Psoas muscle (tissue), 8 donors: ENCODE results near the gene USP5. TPM values are rescaled to one million over a fixed set of nuclear protein-coding genes. Genes with fewer than 3 reads are reported as not detected.

Experiments
- ATAC-seq, 4 donors: fragments of 200-7000 bp; cut with Tn5 transposase; one replicate each; pipeline ENCODE4 v1.9.1; 2020; ENCODE audit warnings: moderate library complexity in 3 of 4, mild to moderate bottlenecking in 2 of 4
- DNase-seq, 2 donors: peaks; one replicate each; pipeline ENCODE4 v3.0.0-alpha.2; 2020
- H3K27ac ChIP-seq: fragments of 200-600 bp; one replicate; pipeline ENCODE4 v1.8.0; 2022
- H3K27me3 ChIP-seq, 3 donors: fragments of 200-600 bp in 1 of 3; one replicate each; pipeline versions ENCODE4 v1.6.1 to v1.8.0; 2013 to 2022; ENCODE audit warnings: low read length in 2 of 3, mild to moderate bottlenecking in 2 of 3, moderate library complexity in 1 of 3; ENCODE audit not compliant: insufficient read depth in 3 of 3
- H3K36me3 ChIP-seq, 2 donors: fragments of 200-600 bp in 1 of 2; one replicate each; pipeline versions ENCODE4 v1.6.1 to v1.8.0; 2013 to 2022; ENCODE audit warnings: low read depth in 1 of 2, mild to moderate bottlenecking in 1 of 2, moderate library complexity in 1 of 2; ENCODE audit not compliant: insufficient read depth in 1 of 2
- H3K4me1 ChIP-seq: fragments of 200-600 bp; one replicate; pipeline ENCODE4 v1.8.0; 2022
- H3K4me3 ChIP-seq: fragments of 200-600 bp; one replicate; pipeline ENCODE4 v1.8.0; 2022; ENCODE audit warnings: mild to moderate bottlenecking
- H3K9me3 ChIP-seq: fragments of 200-600 bp; one replicate; pipeline ENCODE4 v1.8.0; 2022
- CTCF ChIP-seq: fragments of 200-600 bp; IDR thresholded peaks from one replicate; pipeline ENCODE4 v1.8.0; 2022; ENCODE audit warnings: antibody characterized with exemption
- WGBS, 3 donors: extraction: QIAGEN DNeasy Blood & Tissue Kit; methylation state at CpG; one replicate each; pipeline versions ENCODE4 v1.1.6 to v1.1.7; 2013; 5-methylcytosine and 5-hydroxymethylcytosine counted together
- intact Hi-C, 2 donors: fragments of 100-400 bp; cut with DNase I; formaldehyde crosslinking; loops; one replicate each; pipeline versions ENCODE4 v1.11.0 to v1.14.2; 2022
- polyA plus RNA-seq, 3 donors: library from polyadenylated mRNA; stranded (reverse); fragments of 200-250 nt; gene quantifications; one replicate each; pipeline ENCODE4 v1.2.3, GENCODE V29; 2013
- total RNA-seq, 4 donors: library from RNA; stranded (reverse); fragmentation: NEBNext Ultra II Directional in 2 of 4; extraction: Animal tissue kit (Norgen Biotek cat#: 25700) in 2 of 4; gene quantifications; one replicate each; pipeline versions ENCODE4 v1.2.1 to v1.2.4, GENCODE V29; 2021 to 2023
- donor health status: healthy with polysubstance abuse.
- donor health status: DM: no; HTN: no; CAD: no; lungs with moderate emphysema.
- donor health status: Bipolar disorder and iron deficiency.
- donor health status: healthy.
- donor health status: DM: yes; HTN: yes; CAD: no.
- donor health status: DM: no; HTN: no; CAD: no.
- donor health status: DM: no; HTN: no; CAD: no.
- donor health status: DM: yes; HTN: yes; CAD: no.

The USP5 gene
- total and polyA plus RNA-seq, 7 donors = 43.1 to 127 (median 98.1) TPM

GRCh38 chr12:6894321-6894720, 42.4 kb downstream of the USP5 start:
- ATAC-seq = no peak
- H3K27me3 ChIP-seq = no peaks in the 10 kb centered on the region
- no peaks in the 10 kb centered on the region for H3K36me3 ChIP-seq
- intact Hi-C loops = no loop called here
- no peaks in the 10 kb centered on the region for H3K9me3 ChIP-seq
- no peak overlapping the region for H3K4me3 ChIP-seq
- no peak overlapping the region for H3K27ac ChIP-seq
- TF ChIP-seq CTCF = no peak
- WGBS, 3 donors = 87 to 93% (median 87%) methylated on average over 3 of the region's 3 CpGs
- no peaks in the 10 kb centered on the region for H3K4me1 ChIP-seq
- DNase-seq = no peak

- H3K36me3 ChIP-seq = no peaks in the 10 kb centered on the region
- no peaks in the 10 kb centered on the region for H3K27me3 ChIP-seq
- H3K9me3 ChIP-seq = no peaks in the 10 kb centered on the region
- H3K4me3 ChIP-seq = no peak overlapping the region
- H3K4me1 ChIP-seq = no peaks in the 10 kb centered on the region
- no peak for TF ChIP-seq CTCF
- DNase-seq (no peak), ATAC-seq (no peak)
- H3K27ac ChIP-seq = no peak overlapping the region
- intact Hi-C loops = loop anchor here in 1 of 2 donors (5.0 kb wide), 1 partner anchor 375 kb away; no protein-coding TSS in a partner anchor
- WGBS, 3 donors = 51 to 62% (median 59%) methylated on average over 6 of the region's 6 CpGs
These were observed 45.0 kb downstream of the USP5 start for GRCh38 chr12:6896846-6897435.

- no peak for DNase-seq
- WGBS, 3 donors = 69 to 79% (median 72%) methylated on average over 5 of the region's 5 CpGs
- no peak overlapping the region for H3K27ac ChIP-seq
- no peaks in the 10 kb centered on the region for H3K36me3 ChIP-seq
- no peak overlapping the region for H3K4me3 ChIP-seq
- no peak for ATAC-seq
- no peaks in the 10 kb centered on the region for H3K27me3 ChIP-seq
- intact Hi-C loops = loop anchor here in 1 of 2 donors (5.0 kb wide), 1 partner anchor 373 kb away; no protein-coding TSS in a partner anchor
- H3K4me1 ChIP-seq = peaks cover 5% of the 10 kb centered on the region
- no peaks in the 10 kb centered on the region for H3K9me3 ChIP-seq
- TF ChIP-seq CTCF = no peak
These were observed 47.5 kb downstream of the USP5 start for GRCh38 chr12:6899427-6899826.

- Histone ChIP-seq H3K27ac (no peak overlapping the region), H3K27me3 (no peaks in the 10 kb centered on the region), H3K4me1 (peaks cover 5% of the 10 kb centered on the region), H3K4me3 (no peak overlapping the region), H3K36me3 (no peaks in the 10 kb centered on the region), H3K9me3 (no peaks in the 10 kb centered on the region)
- no peak for TF ChIP-seq CTCF
- DNase-seq (no peak), ATAC-seq (no peak)
- WGBS, 3 donors = 47 to 62% (median 58%) methylated on average over 10 of the region's 10 CpGs
- intact Hi-C loops = loop anchor here in 1 of 2 donors (5.0 kb wide), 1 partner anchor 372 kb away; no protein-coding TSS in a partner anchor
These were observed 48.0 kb downstream of the USP5 start for GRCh38 chr12:6899837-6900519.
